Measurements from ENCODE around the gene KISS1. TPM values are rescaled to one million over a fixed set of nuclear protein-coding genes. Genes with fewer than 3 reads are reported as not detected.

The KISS1 gene
- polyA plus RNA-seq, 1 donor from 2014 or later: not detected

DNA sequence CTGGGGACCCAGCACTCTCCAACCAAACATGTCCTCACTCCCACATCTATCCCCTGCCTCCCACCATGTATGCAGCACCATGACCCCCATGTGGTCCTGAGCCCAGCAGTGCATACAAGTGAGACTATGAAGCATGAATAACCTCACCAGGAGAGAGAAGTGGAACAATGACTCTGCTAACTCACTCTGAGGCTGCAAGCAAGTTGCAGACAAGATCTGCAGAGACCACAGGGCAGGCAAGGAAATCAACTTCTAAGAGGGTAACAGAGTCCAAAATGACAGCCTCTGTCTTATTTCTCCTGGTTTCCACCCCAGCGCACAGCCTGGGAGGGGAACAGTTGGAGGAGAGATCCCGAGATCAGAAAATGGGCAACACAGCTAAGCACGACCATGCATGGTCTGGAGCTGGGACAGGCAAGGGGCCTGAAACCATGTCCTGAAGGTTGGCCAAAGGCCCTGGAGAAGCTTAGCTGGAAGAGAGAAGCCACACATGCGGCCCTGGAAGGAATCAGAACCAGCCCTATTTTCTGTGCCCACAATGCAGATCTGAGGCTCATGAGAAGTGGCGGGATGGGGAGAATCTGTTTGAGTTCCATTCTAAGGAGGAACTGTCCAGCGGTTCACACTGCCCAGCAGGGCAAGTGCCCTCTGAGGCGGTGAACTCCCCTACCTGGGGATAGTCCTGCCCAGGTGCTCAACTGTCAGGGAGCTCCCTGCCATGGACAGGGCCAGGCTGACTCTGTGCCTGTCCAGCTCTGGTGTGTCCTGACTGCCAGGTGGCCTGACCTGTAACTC is 17.6 kb downstream of the KISS1 start (continued):
- TF ChIP-seq SMC3 (conservative IDR thresholded peaks at IDR 0.05; ENCODE audit: poor library complexity): no peak

DNA sequence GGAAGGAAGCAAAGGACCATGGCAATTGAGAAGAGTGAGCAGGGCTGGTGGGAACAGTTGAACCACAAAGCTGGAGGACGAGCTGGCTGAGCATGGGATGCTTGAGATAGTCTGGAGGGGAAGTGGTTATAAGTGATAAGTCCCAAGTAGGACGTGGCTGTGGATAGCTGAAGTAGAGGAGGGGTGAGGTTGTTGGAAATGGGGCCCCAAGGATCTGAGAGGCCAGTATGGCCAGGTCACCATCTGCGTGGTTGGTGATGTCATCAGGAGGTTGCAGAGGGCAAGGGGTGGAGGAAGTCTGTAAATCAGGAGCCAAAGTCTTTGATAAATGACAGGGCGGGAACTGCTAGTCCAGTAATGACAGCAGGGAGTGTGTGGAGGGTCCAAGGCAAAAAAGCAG is 19.2 kb downstream of the KISS1 start:
- H3K9me2 ChIP-seq (ENCODE audit: insufficient read depth, low read length): no peaks in the 10 kb centered on the region
- H3F3A ChIP-seq (ENCODE audit: insufficient read depth, low read length, poor library complexity, severe bottlenecking): no peaks in the 10 kb centered on the region
- H4K20me1 ChIP-seq (ENCODE audit: insufficient read depth): no peaks in the 10 kb centered on the region
- TF ChIP-seq, protein P1, sequence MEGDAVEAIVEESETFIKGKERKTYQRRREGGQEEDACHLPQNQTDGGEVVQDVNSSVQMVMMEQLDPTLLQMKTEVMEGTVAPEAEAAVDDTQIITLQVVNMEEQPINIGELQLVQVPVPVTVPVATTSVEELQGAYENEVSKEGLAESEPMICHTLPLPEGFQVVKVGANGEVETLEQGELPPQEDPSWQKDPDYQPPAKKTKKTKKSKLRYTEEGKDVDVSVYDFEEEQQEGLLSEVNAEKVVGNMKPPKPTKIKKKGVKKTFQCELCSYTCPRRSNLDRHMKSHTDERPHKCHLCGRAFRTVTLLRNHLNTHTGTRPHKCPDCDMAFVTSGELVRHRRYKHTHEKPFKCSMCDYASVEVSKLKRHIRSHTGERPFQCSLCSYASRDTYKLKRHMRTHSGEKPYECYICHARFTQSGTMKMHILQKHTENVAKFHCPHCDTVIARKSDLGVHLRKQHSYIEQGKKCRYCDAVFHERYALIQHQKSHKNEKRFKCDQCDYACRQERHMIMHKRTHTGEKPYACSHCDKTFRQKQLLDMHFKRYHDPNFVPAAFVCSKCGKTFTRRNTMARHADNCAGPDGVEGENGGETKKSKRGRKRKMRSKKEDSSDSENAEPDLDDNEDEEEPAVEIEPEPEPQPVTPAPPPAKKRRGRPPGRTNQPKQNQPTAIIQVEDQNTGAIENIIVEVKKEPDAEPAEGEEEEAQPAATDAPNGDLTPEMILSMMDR (IDR thresholded peaks at IDR 0.05; ENCODE audit: poor library complexity, severe bottlenecking): no peak
- no peak for TF ChIP-seq MXI1 (conservative IDR thresholded peaks at IDR 0.05; ENCODE audit: poor library complexity, severe bottlenecking)
- TF ChIP-seq EZH2 (IDR thresholded peaks at IDR 0.05; ENCODE audit: borderline replicate concordance, insufficient read depth, low read length, poor library complexity, severe bottlenecking): no peak
- no peak for TF ChIP-seq EP300 (conservative IDR thresholded peaks at IDR 0.05; ENCODE audit: poor library complexity, severe bottlenecking)
- TF ChIP-seq, protein P2, sequence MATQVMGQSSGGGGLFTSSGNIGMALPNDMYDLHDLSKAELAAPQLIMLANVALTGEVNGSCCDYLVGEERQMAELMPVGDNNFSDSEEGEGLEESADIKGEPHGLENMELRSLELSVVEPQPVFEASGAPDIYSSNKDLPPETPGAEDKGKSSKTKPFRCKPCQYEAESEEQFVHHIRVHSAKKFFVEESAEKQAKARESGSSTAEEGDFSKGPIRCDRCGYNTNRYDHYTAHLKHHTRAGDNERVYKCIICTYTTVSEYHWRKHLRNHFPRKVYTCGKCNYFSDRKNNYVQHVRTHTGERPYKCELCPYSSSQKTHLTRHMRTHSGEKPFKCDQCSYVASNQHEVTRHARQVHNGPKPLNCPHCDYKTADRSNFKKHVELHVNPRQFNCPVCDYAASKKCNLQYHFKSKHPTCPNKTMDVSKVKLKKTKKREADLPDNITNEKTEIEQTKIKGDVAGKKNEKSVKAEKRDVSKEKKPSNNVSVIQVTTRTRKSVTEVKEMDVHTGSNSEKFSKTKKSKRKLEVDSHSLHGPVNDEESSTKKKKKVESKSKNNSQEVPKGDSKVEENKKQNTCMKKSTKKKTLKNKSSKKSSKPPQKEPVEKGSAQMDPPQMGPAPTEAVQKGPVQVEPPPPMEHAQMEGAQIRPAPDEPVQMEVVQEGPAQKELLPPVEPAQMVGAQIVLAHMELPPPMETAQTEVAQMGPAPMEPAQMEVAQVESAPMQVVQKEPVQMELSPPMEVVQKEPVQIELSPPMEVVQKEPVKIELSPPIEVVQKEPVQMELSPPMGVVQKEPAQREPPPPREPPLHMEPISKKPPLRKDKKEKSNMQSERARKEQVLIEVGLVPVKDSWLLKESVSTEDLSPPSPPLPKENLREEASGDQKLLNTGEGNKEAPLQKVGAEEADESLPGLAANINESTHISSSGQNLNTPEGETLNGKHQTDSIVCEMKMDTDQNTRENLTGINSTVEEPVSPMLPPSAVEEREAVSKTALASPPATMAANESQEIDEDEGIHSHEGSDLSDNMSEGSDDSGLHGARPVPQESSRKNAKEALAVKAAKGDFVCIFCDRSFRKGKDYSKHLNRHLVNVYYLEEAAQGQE (IDR thresholded peaks at IDR 0.05; ENCODE audit: borderline replicate concordance): no peak
- TF ChIP-seq POLR2AphosphoS5 (IDR thresholded peaks at IDR 0.05): no peak
- no peak for TF ChIP-seq TAF1 (IDR thresholded peaks at IDR 0.05; ENCODE audit: low read depth)
- TF ChIP-seq RAD21 (conservative IDR thresholded peaks at IDR 0.05): no peak
- TF ChIP-seq SMC3 (conservative IDR thresholded peaks at IDR 0.05; ENCODE audit: poor library complexity): no peak
- H3K4me2 ChIP-seq (ENCODE audit: low read length): no peak overlapping the region
- H3K9ac ChIP-seq (ENCODE audit: low read length): no peak overlapping the region
- no peak overlapping the region for H3K27ac ChIP-seq (ENCODE audit: low read length)
- H3K36me3 ChIP-seq (ENCODE audit: insufficient read depth, low read length): no peaks in the 10 kb centered on the region
- no peaks in the 10 kb centered on the region for H3K9me3 ChIP-seq (ENCODE audit: low read length)
- no peak overlapping the region for H2AFZ ChIP-seq (ENCODE audit: low read depth, low read length)
- no peaks in the 10 kb centered on the region for H3K27me3 ChIP-seq (ENCODE audit: insufficient read depth, low read depth, low read length)
- no peaks in the 10 kb centered on the region for H3K79me2 ChIP-seq (replicated peaks; ENCODE audit: insufficient read depth, low read length)
- H3K4me3 ChIP-seq (ENCODE audit: low read length): no peak overlapping the region

DNA sequence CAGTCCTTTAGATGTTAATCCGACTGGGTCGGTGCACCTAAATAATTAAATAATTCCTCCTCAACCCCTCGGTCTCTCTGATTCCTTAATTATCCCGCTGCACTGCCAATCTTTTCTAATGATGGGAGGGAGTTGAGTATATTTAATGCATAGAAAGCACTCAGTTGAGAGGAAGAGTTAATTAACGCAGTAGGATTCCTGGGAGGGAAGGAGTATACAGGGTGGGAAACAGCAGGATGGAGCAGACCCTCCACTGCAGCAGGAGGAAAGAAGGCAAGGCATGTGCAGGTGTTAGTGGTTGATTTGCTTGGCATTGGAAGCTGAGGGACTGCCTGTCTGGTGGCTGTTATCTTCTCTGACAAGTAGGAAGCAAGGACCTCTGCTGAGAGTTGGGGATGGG is 20.2 kb downstream of the KISS1 start:
- Histone ChIP-seq H3K4me2 (ENCODE audit: low read length) (no peak overlapping the region), H3K9me2 (ENCODE audit: insufficient read depth, low read length) (no peaks in the 10 kb centered on the region), H3K27me3 (ENCODE audit: insufficient read depth, low read depth, low read length) (no peaks in the 10 kb centered on the region), H3K9me3 (ENCODE audit: low read length) (no peaks in the 10 kb centered on the region), H3K36me3 (ENCODE audit: insufficient read depth, low read length) (no peaks in the 10 kb centered on the region), H2AFZ (ENCODE audit: low read depth, low read length) (no peak overlapping the region), H3K4me3 (ENCODE audit: low read length) (peak overlapping the region; percentile 4), H3F3A (ENCODE audit: insufficient read depth, low read length, poor library complexity, severe bottlenecking) (no peaks in the 10 kb centered on the region), H4K20me1 (ENCODE audit: insufficient read depth) (no peaks in the 10 kb centered on the region), H3K79me2 (replicated peaks; ENCODE audit: insufficient read depth, low read length) (no peaks in the 10 kb centered on the region), H3K9ac (ENCODE audit: low read length) (no peak overlapping the region), H3K27ac (ENCODE audit: low read length) (peak overlapping the region; percentile 28)
- TF ChIP-seq, protein P2 (IDR thresholded peaks at IDR 0.05; ENCODE audit: borderline replicate concordance): peak; percentile 33
- TF ChIP-seq SMC3 (conservative IDR thresholded peaks at IDR 0.05; ENCODE audit: poor library complexity): no peak

Measured in neural cell (in vitro differentiated cells).